Measurements from ENCODE around the gene ZSCAN25. TPM values are rescaled to one million over a fixed set of nuclear protein-coding genes. Genes with fewer than 3 reads are reported as not detected.
"Not testable (repeated sequence)": the region's sequence is repeated elsewhere in the genome, so short reads cannot be mapped to it uniquely, and the experiment has no call there.

ZSCAN25 gene
- total RNA-seq, 1 donor from 2014 or later: 8.7 TPM

GRCh38 chr7:99576251-99576650, 40.5 kb upstream of the ZSCAN25 start:
- no peaks in the 10 kb centered on the region for H3K9me3 ChIP-seq (ENCODE audit: low read depth)
- H3K4me2 ChIP-seq: no peak overlapping the region
- H3K27ac ChIP-seq: no peak overlapping the region
- no peak for DNase-seq (ENCODE audit: low spot score)
- peaks cover 8% of the 10 kb centered on the region for H3K4me1 Mint-ChIP-seq
- peaks cover 2% of the 10 kb centered on the region for H3K27me3 Mint-ChIP-seq (ENCODE audit: insufficient read depth, low read depth)
- H3K27ac Mint-ChIP-seq: no peak overlapping the region
- H3K36me3 ChIP-seq: no peaks in the 10 kb centered on the region
- H4K20me1 ChIP-seq (ENCODE audit: low read depth): peaks cover 11% of the 10 kb centered on the region
- H3F3A ChIP-seq (ENCODE audit: low read depth): peaks cover 40% of the 10 kb centered on the region
- TF ChIP-seq EZH2phosphoT487 (IDR thresholded peaks at IDR 0.05): no peak
- TF ChIP-seq EZH2 (IDR thresholded peaks at IDR 0.05): no peak
- TF ChIP-seq, protein P1, sequence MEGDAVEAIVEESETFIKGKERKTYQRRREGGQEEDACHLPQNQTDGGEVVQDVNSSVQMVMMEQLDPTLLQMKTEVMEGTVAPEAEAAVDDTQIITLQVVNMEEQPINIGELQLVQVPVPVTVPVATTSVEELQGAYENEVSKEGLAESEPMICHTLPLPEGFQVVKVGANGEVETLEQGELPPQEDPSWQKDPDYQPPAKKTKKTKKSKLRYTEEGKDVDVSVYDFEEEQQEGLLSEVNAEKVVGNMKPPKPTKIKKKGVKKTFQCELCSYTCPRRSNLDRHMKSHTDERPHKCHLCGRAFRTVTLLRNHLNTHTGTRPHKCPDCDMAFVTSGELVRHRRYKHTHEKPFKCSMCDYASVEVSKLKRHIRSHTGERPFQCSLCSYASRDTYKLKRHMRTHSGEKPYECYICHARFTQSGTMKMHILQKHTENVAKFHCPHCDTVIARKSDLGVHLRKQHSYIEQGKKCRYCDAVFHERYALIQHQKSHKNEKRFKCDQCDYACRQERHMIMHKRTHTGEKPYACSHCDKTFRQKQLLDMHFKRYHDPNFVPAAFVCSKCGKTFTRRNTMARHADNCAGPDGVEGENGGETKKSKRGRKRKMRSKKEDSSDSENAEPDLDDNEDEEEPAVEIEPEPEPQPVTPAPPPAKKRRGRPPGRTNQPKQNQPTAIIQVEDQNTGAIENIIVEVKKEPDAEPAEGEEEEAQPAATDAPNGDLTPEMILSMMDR (IDR thresholded peaks at IDR 0.05): no peak
- H3K79me2 ChIP-seq (ENCODE audit: low read depth): no peaks in the 10 kb centered on the region
- H3K4me3 ChIP-seq: no peak overlapping the region
- no peaks in the 10 kb centered on the region for H3K9me3 Mint-ChIP-seq
- H3K4me3 Mint-ChIP-seq: no peak overlapping the region
- peaks cover 12% of the 10 kb centered on the region for H3K36me3 Mint-ChIP-seq
- H3K4me1 ChIP-seq: no peaks in the 10 kb centered on the region
- no peaks in the 10 kb centered on the region for H3K27me3 ChIP-seq
- peak overlapping the region; percentile 23 for H3K9ac ChIP-seq
- H2AFZ ChIP-seq (replicated peaks): no peak overlapping the region

GRCh38 chr7:99579281-99579955, 37.3 kb upstream of the ZSCAN25 start:
- H3K4me1 ChIP-seq: no peaks in the 10 kb centered on the region
- H3K27ac Mint-ChIP-seq: no peak overlapping the region
- H3K9ac ChIP-seq: no peak overlapping the region
- H3K9me3 Mint-ChIP-seq: no peaks in the 10 kb centered on the region
- no peaks in the 10 kb centered on the region for H3K27me3 ChIP-seq
- no peak overlapping the region for H3K27ac ChIP-seq
- H3K36me3 Mint-ChIP-seq: no peaks in the 10 kb centered on the region
- no peaks in the 10 kb centered on the region for H3K36me3 ChIP-seq
- TF ChIP-seq EZH2 (IDR thresholded peaks at IDR 0.05): no peak
- TF ChIP-seq EZH2phosphoT487 (IDR thresholded peaks at IDR 0.05): no peak
- TF ChIP-seq, protein P1 (IDR thresholded peaks at IDR 0.05): no peak
- peaks cover 2% of the 10 kb centered on the region for H3K27me3 Mint-ChIP-seq (ENCODE audit: insufficient read depth, low read depth)
- peaks cover 9% of the 10 kb centered on the region for H3K4me1 Mint-ChIP-seq
- H3K79me2 ChIP-seq (ENCODE audit: low read depth): no peaks in the 10 kb centered on the region
- H2AFZ ChIP-seq (replicated peaks): peak overlapping the region; percentile 97
- peaks cover 42% of the 10 kb centered on the region for H3F3A ChIP-seq (ENCODE audit: low read depth)
- H4K20me1 ChIP-seq (ENCODE audit: low read depth): peaks cover 11% of the 10 kb centered on the region
- DNase-seq (ENCODE audit: low spot score): no peak
- peak overlapping the region; percentile 66 for H3K4me3 ChIP-seq
- H3K4me2 ChIP-seq: peak overlapping the region; percentile 93
- no peaks in the 10 kb centered on the region for H3K9me3 ChIP-seq (ENCODE audit: low read depth)
- peak overlapping the region; percentile 93 for H3K4me3 Mint-ChIP-seq

DNA sequence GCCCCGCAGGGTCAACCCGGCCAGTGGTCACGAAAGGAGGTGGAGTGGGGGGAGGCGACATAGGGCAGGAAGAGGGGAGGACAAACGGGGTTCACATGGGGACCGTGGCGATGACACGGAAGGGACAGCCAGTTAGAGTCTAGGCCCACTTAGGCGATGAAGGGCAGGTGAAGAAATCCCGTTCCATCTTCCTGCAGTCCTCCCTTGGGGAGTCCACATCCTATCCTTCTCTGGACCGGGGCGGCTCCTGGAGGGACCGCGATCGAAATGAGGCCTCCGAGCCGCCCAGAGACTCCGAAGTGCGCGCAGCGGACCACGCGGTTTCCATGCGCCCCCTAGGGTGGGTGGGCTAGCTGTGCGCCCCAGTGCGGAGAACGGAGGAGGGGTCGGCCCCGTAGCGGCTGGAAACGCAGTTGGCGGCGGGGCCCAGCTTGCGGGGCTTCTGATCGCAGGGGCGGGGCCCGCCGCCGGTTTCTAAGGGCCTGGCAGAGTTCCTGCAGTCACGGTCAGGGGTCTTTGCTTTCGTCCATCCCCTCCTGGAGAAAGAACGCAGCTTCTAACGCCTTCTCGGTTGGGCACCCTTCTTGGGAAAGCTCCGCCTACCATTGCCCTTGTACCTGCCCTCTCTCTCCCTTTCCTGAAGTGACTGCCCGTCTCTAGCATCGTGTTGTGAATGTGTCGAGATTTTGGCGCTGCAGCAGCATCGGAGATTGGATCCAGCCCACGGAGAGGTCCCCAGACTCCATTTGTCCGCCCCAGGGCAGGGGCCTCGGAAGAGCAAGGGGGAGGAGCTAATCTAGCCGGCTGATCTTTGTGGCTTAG, 36.6 kb upstream of the ZSCAN25 start:
- H3K27ac ChIP-seq: no peak overlapping the region
- H3K4me3 Mint-ChIP-seq: peak overlapping the region; percentile 93
- peaks cover 2% of the 10 kb centered on the region for H3K27me3 Mint-ChIP-seq (ENCODE audit: insufficient read depth, low read depth)

DNA sequence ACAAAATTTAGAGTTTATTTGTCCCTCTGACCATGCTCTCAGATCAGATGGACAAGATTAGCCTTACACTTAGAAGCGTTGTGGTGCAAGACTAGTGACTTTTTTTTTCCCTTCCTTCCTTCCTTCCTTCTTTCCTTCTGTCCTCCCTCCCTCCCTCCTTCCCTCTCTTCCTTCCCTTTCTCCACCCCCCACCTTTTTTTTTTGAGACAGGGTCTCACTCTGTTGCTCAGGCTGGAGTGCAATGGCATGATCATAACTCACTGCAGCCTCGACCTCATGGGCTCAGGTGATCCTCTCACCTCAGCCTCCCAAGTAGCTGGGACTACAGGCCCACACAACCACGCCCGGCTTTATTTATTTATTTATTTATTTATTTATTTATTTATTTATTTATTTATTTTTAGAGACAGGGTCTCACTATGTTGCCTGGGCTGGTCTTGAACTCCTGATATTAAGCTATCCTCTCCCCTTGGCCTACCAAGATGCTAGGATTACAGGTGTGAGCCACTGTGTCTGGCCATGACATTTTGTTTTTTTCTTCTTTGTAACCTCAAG, 35.9 kb upstream of the ZSCAN25 start:
- Histone ChIP-seq H3K4me2 (peak overlapping the region; percentile 93), H3F3A (ENCODE audit: low read depth) (peaks cover 42% of the 10 kb centered on the region), H4K20me1 (ENCODE audit: low read depth) (peaks cover 11% of the 10 kb centered on the region), H2AFZ (replicated peaks) (peak overlapping the region; percentile 97), H3K4me3 (peak overlapping the region; percentile 66)
- DNase-seq (ENCODE audit: low spot score); H3K36me3 Mint-ChIP-seq; H3K27ac ChIP-seq; H3K9ac ChIP-seq; H3K79me2 ChIP-seq (ENCODE audit: low read depth); H3K27me3 Mint-ChIP-seq (ENCODE audit: insufficient read depth, low read depth); H3K9me3 Mint-ChIP-seq; H3K9me3 ChIP-seq (ENCODE audit: low read depth); H3K4me1 ChIP-seq; H3K36me3 ChIP-seq; H3K27me3 ChIP-seq; H3K4me1 Mint-ChIP-seq: not testable (repeated sequence)
- Mint-ChIP-seq H3K27ac (peak overlapping the region; percentile 98), H3K4me3 (peak overlapping the region; percentile 93)

More for the DNA sequence above, 36.6 kb upstream of the ZSCAN25 start:
- peaks cover 11% of the 10 kb centered on the region for H4K20me1 ChIP-seq (ENCODE audit: low read depth)
- no peaks in the 10 kb centered on the region for H3K36me3 ChIP-seq
- TF ChIP-seq EZH2phosphoT487 (IDR thresholded peaks at IDR 0.05): no peak
- TF ChIP-seq, protein P1 (IDR thresholded peaks at IDR 0.05): peak; percentile 71
- H3K9ac ChIP-seq: peak overlapping the region; percentile 9
- no peaks in the 10 kb centered on the region for H3K79me2 ChIP-seq (ENCODE audit: low read depth)
- peak overlapping the region; percentile 66 for H3K4me3 ChIP-seq
- H3K9me3 ChIP-seq (ENCODE audit: low read depth): no peaks in the 10 kb centered on the region
- peak; percentile 88 for DNase-seq (ENCODE audit: low spot score)
- Mint-ChIP-seq H3K27ac (peak overlapping the region; percentile 98), H3K9me3 (no peaks in the 10 kb centered on the region), H3K36me3 (no peaks in the 10 kb centered on the region), H3K4me1 (peaks cover 9% of the 10 kb centered on the region)
- peaks cover 42% of the 10 kb centered on the region for H3F3A ChIP-seq (ENCODE audit: low read depth)
- no peaks in the 10 kb centered on the region for H3K27me3 ChIP-seq
- H3K4me1 ChIP-seq: no peaks in the 10 kb centered on the region
- H2AFZ ChIP-seq (replicated peaks): peak overlapping the region; percentile 97
- H3K4me2 ChIP-seq: peak overlapping the region; percentile 93
